Activated CD8-positive, alpha-beta T cell treated with anti-CD3 and anti-CD28 coated beads, Interleukin-2, amount 10 ng/mL, durations not matched to agents 7 days and 5 days (primary cell): Measurements from ENCODE around the gene NTN4. TPM values are rescaled to one million over a fixed set of nuclear protein-coding genes. Genes with fewer than 3 reads are reported as not detected.
A peak's percentile ranks its signal among the peaks of the same experiment; 100 is the strongest.
"Not testable (repeated sequence)": the region's sequence is repeated elsewhere in the genome, so short reads cannot be mapped to it uniquely, and the experiment has no call there.

Experiments used
- ATAC-seq: fragments of 150-1000 bp; cut with Tn5 transposase; one replicate; pipeline ENCODE4 v1.10.0; 2021; ENCODE audit warnings: moderate library complexity
- CTCF ChIA-PET: fragments of 350-600 bp; sonication (Branson Sonifier 250); formaldehyde crosslinking; loops from one replicate; lab custom pipeline; 2021; ENCODE audit warnings: antibody characterized with exemption; lab: Charles Lee
- POLR2A ChIA-PET: fragments of 350-600 bp; sonication (Branson Sonifier 250); formaldehyde crosslinking; loops from one replicate; lab custom pipeline; 2021; ENCODE audit warnings: antibody characterized with exemption; lab: Charles Lee
- DNase-seq: peaks from one replicate; pipeline ENCODE4 v3.0.0-alpha.2; 2020
- H3K27ac Mint-ChIP-seq: one replicate; pipeline ENCODE4 v1.8.0; 2021; ENCODE audit warnings: mild to moderate bottlenecking, mixed read lengths
- H3K27me3 Mint-ChIP-seq: one replicate; pipeline ENCODE4 v1.8.0; 2021; ENCODE audit warnings: low read depth, mixed read lengths
- H3K36me3 Mint-ChIP-seq: one replicate; pipeline ENCODE4 v1.8.0; 2021; ENCODE audit warnings: low read depth, mixed read lengths
- H3K4me1 Mint-ChIP-seq: one replicate; pipeline ENCODE4 v1.8.0; 2021; ENCODE audit warnings: low read depth, mixed read lengths
- H3K4me3 Mint-ChIP-seq: one replicate; pipeline ENCODE4 v1.8.0; 2021; ENCODE audit warnings: mild to moderate bottlenecking, mixed read lengths
- H3K9me3 Mint-ChIP-seq: one replicate; pipeline ENCODE4 v1.8.0; 2022; ENCODE audit warnings: mixed read lengths; ENCODE audit not compliant: insufficient read depth
- total RNA-seq, 2 experiments: library from RNA; stranded (reverse); gene quantifications; one replicate each; pipeline ENCODE4 v1.2.3, GENCODE V29; 2021

The NTN4 gene
- total RNA-seq, 2 experiments from 2014 or later, result not detected

DNA sequence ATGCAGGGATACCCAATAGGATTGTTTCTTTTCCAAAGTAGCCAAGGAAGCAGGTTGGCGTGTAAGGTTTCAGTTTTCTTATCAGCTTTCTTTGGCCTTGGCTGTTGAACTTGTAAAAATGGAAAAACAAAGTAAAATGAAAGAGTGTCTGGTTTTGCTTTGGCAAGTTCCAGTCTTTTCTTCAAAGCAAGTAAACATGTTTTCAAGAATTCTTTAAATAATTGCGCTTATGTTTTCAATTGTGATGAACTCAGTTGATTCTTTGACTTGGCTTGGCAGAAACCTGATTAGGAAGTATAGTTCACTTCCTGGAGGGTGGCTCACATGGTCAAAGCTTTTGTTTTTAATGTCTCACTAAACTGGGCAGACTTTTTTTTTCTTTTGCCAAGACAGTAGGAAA, 127.0 kb downstream of the NTN4 start:
- no peak for DNase-seq
- ChIA-PET CTCF (no interaction called here), POLR2A (no interaction called here)
- no peaks in the 10 kb centered on the region for H3K4me1 Mint-ChIP-seq
- peaks cover 6% of the 10 kb centered on the region for H3K27me3 Mint-ChIP-seq
- no peaks in the 10 kb centered on the region for H3K9me3 Mint-ChIP-seq
- no peaks in the 10 kb centered on the region for H3K36me3 Mint-ChIP-seq
- H3K4me3 Mint-ChIP-seq, result no peak overlapping the region
- ATAC-seq, result no peak
- no peak overlapping the region for H3K27ac Mint-ChIP-seq

DNA sequence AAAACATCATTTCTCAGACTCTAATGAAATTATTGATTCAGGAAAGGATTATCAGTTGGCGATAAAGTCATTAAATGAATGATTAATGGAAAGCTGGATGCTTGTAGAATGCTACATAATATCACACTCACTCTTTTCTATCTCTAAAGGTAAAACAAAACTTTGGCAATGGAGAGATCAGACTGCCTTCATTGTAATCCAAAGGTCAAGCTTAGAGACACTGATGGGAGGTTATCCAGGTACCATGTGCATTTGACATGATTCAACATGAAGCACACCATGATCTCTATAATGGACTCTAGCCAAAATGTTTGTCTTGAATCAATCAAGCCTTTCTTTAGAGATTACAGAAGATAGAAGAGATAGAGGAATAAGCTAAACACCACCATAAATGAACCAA, 129.2 kb downstream of the NTN4 start:
- no peak for ATAC-seq
- H3K4me1 Mint-ChIP-seq, result no peaks in the 10 kb centered on the region
- no peaks in the 10 kb centered on the region for H3K9me3 Mint-ChIP-seq
- no peak overlapping the region for H3K27ac Mint-ChIP-seq
- POLR2A ChIA-PET, result no interaction called here
- peaks cover 6% of the 10 kb centered on the region for H3K27me3 Mint-ChIP-seq
- H3K4me3 Mint-ChIP-seq, result no peak overlapping the region
- CTCF ChIA-PET, result no interaction called here
- no peak for DNase-seq
- no peaks in the 10 kb centered on the region for H3K36me3 Mint-ChIP-seq

DNA sequence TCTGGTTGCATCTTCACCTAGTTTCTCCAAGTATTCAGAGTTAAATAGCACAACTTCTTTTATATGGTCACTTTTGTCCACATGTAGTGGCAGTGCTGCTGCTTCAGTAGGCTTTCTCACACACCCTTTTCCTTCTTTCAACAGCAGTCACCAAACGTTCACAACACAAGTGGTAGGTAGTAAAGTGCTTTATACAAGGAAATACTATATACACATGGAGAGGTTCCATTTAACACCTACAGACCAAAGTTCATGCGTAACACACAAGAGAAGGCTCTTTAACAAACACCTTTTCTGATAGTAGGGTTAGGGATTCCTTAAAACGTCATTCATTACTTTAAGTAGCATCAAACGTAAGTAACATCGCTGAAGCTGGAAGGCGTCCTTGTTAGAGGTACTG, 132.2 kb downstream of the NTN4 start:
- DNase-seq, result no peak
- Mint-ChIP-seq H3K4me3 (no peak overlapping the region), H3K9me3 (peaks cover 3% of the 10 kb centered on the region), H3K4me1 (no peaks in the 10 kb centered on the region), H3K36me3 (no peaks in the 10 kb centered on the region), H3K27me3 (peaks cover 6% of the 10 kb centered on the region), H3K27ac (no peak overlapping the region)
- ATAC-seq, result no peak
- CTCF ChIA-PET, result no interaction called here
- POLR2A ChIA-PET, result no interaction called here

DNA sequence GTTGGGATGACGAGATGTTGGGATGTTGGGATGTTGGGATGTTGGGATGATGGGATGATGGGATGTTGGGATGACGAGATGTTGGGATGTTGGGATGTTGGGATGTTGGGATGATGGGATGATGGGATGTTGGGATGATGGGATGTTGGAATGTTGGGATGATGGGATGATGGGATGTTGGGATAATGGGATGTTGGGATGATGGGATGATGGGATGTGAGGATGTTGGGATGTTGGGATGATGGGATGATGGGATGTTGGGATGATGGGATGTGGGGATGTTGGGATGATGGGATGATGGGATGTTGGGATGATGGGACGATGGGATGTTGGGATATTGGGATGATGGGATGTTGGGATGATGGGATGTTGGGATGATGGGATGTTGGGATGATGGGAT, 135.9 kb downstream of the NTN4 start:
- H3K4me3 Mint-ChIP-seq, H3K36me3 Mint-ChIP-seq, H3K4me1 Mint-ChIP-seq, H3K27me3 Mint-ChIP-seq, H3K9me3 Mint-ChIP-seq, DNase-seq, ATAC-seq, H3K27ac Mint-ChIP-seq, POLR2A ChIA-PET, CTCF ChIA-PET: not testable (repeated sequence)

DNA sequence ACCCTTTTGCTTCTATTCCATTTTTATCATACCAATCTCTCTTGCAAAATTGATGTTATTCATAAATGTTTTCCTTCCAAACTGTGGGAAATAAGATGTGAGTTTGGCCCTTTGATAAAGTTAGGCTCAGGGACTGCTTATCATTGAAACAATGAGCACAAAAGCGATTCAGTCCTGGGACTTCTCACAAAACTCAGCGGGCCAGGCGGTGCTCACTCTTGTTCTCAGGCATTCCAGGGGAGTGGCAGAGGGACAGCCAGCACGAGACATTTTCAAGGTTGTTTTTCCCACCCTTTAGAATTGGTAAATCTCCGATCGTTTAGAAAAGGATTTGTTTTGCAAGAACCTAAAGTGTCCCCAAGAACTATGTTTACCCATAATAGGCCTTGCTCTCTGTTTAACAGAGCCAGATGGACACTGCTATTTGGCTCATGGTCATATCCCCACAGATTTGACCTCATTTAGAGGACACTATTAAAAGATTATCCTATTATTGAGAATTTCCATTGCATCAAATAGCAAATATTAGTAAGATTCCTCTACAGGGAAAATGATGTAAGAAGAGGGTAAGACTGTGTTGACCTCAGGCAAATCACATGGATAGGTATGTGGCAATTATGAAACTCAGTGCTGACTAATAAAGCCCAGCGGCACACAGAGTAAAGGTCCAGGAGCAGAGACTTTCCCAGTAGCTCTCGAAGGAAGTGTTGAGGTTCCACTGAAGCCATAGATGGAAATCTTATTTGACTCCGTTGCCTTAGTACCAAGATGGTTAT, 136.6 kb downstream of the NTN4 start:
- POLR2A ChIA-PET, result no interaction called here
- Mint-ChIP-seq H3K9me3 (peaks cover 3% of the 10 kb centered on the region), H3K27me3 (no peaks in the 10 kb centered on the region), H3K36me3 (no peaks in the 10 kb centered on the region), H3K4me1 (no peaks in the 10 kb centered on the region), H3K27ac (peak overlapping the region; percentile 47), H3K4me3 (no peak overlapping the region)
- ATAC-seq (peak; percentile 44), DNase-seq (peak; percentile 29)
- CTCF ChIA-PET, result no interaction called here

DNA sequence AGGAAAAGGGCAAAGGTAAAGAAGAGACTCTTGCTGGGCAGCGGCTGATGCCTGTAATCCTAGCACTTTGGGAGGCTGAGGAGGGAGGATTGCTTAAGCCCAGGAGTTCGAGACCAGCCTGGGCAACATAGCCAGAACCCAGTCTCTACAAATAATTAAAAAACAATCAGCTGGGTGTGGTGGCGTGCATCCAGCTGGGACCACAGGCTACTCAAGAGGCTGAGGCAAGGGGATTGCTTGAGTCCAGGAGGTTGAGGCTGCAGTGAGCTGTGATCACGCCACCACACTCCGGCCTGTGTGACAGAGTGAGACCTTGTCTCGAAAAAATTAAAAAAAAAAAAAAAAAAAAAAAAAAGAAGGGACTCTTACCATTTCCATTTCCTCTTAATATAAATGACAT, 138.9 kb downstream of the NTN4 start:
- Mint-ChIP-seq H3K36me3 (no peaks in the 10 kb centered on the region), H3K4me3 (no peak overlapping the region), H3K4me1 (no peaks in the 10 kb centered on the region), H3K27ac (no peak overlapping the region), H3K9me3 (peaks cover 3% of the 10 kb centered on the region), H3K27me3 (peaks cover 6% of the 10 kb centered on the region)
- POLR2A ChIA-PET, result no interaction called here
- CTCF ChIA-PET, result no interaction called here
- no peak for DNase-seq
- ATAC-seq, result no peak

DNA sequence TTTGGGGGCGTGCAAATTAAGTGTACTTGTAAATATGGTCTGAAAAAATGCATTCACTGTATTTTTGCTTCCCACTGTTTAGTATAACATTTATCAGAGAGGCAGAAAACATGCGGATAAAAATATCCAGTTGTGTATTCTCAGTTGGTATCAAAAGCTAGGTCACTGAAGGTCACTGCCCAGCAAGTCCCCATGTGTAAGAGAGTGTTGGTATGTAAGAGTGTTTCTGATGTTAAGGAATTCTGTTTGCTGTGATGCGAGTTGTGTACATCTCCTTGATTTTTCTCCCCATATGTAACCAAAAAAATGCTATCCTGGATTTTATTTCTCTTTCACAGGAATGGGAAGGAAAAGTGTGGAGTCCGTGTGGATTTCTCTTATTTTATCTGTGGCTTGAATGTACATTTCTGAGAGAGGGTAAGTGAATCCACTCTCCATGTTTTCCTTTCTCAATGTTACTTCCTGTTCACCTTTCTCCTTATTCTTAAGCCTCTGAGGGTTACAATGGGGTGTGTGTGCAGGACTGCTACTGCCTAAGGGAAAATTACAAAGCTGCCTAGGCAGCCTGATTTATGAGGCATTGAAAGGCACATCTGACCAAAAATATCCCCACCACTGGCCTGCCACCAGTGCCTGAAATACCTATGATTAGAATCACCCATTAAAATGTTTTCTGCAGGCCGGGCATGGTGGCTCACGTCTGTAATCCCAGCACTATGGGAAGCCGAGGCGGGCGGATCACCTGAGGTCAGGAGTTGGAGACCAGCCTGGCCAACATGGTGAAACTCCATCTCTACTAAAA, 141.4 kb downstream of the NTN4 start:
- peaks cover under 1% of the 10 kb centered on the region for H3K9me3 Mint-ChIP-seq
- ChIA-PET POLR2A (interaction anchor here (0.6 kb wide), 1 partner anchor 797 kb away, joined by 3 read pairs; no protein-coding TSS in a partner anchor), CTCF (no interaction called here)
- no peaks in the 10 kb centered on the region for H3K36me3 Mint-ChIP-seq
- no peaks in the 10 kb centered on the region for H3K4me1 Mint-ChIP-seq
- DNase-seq (no peak), ATAC-seq (no peak)
- peaks cover 6% of the 10 kb centered on the region for H3K27me3 Mint-ChIP-seq
- no peak overlapping the region for H3K27ac Mint-ChIP-seq
- H3K4me3 Mint-ChIP-seq, result no peak overlapping the region

DNA sequence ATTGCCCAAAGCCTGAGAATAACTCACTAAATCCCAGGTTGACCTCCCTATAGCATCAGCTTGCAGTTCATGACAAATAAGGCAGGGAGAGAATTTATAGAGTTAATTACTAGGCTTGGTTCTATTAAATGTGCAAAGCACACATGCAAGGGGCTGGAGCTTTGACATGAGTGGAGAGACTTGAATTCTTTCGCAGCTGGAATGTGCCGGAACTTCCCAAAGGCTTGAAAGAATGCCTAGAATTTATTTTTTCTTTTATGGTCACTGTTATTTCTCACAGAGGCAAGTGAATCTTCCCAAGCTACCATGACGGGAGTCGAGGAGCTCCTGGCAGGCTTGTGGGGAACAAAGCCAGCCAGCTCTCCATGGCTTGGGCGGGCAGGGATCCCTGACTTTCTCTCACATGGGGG, 143.8 kb downstream of the NTN4 start:
- H3K9me3 Mint-ChIP-seq, result no peaks in the 10 kb centered on the region
- ATAC-seq (no peak), DNase-seq (no peak)
- ChIA-PET POLR2A (interaction anchor here (0.6 to 0.7 kb wide), 2 partner anchors 11 to 224 kb away, joined by 3 read pairs; no protein-coding TSS in a partner anchor), CTCF (no interaction called here)
- no peaks in the 10 kb centered on the region for H3K36me3 Mint-ChIP-seq
- H3K4me1 Mint-ChIP-seq, result no peaks in the 10 kb centered on the region
- peaks cover 6% of the 10 kb centered on the region for H3K27me3 Mint-ChIP-seq
- H3K4me3 Mint-ChIP-seq, result no peak overlapping the region
- no peak overlapping the region for H3K27ac Mint-ChIP-seq

DNA sequence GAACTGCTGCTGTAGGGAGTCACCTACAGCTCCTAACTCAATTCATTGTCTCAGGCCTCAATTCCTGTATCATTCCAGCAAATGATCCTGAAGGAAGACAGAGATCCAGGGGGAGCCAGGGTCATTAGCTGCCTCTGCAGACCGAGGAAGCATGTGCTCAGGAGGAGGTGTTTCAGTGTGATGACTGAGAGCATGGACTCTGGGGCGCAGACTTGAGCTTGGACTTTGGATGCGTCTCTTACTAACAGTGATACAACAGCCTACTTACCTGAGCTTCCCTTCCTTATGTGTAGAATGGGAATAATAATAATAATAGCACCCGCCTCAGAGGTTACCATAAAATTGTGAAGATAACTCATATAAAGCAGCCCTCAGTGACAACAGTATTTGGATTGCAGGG, 147.3 kb downstream of the NTN4 start:
- ATAC-seq (no peak), DNase-seq (no peak)
- no peak overlapping the region for H3K4me3 Mint-ChIP-seq
- ChIA-PET POLR2A (no interaction called here), CTCF (no interaction called here)
- H3K27me3 Mint-ChIP-seq, result peaks cover 6% of the 10 kb centered on the region
- H3K4me1 Mint-ChIP-seq, result no peaks in the 10 kb centered on the region
- H3K27ac Mint-ChIP-seq, result no peak overlapping the region
- H3K9me3 Mint-ChIP-seq, result no peaks in the 10 kb centered on the region
- H3K36me3 Mint-ChIP-seq, result no peaks in the 10 kb centered on the region

DNA sequence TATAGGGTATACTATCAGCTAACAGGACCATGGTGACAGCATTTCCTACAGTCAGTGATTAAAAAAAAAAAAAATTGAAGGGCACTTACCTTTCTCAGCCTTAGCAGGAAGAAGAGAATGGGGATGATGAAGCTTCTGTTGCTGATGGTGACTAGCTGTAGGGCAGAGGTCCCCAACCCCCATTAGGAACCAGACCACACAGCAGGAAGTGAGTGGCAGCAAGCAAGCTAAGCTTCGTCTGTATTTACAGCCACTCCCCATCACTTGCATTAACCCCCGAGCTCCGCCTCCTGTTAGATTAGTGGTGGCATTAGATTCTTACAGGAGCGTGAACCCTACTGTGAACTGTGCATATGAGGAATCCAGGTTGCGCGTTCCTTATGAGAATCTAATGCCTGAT, 148.0 kb downstream of the NTN4 start:
- ChIA-PET CTCF (no interaction called here), POLR2A (no interaction called here)
- Mint-ChIP-seq H3K9me3 (no peaks in the 10 kb centered on the region), H3K4me1 (no peaks in the 10 kb centered on the region), H3K27me3 (peaks cover 6% of the 10 kb centered on the region), H3K36me3 (no peaks in the 10 kb centered on the region), H3K4me3 (no peak overlapping the region), H3K27ac (no peak overlapping the region)
- DNase-seq (no peak), ATAC-seq (no peak)

DNA sequence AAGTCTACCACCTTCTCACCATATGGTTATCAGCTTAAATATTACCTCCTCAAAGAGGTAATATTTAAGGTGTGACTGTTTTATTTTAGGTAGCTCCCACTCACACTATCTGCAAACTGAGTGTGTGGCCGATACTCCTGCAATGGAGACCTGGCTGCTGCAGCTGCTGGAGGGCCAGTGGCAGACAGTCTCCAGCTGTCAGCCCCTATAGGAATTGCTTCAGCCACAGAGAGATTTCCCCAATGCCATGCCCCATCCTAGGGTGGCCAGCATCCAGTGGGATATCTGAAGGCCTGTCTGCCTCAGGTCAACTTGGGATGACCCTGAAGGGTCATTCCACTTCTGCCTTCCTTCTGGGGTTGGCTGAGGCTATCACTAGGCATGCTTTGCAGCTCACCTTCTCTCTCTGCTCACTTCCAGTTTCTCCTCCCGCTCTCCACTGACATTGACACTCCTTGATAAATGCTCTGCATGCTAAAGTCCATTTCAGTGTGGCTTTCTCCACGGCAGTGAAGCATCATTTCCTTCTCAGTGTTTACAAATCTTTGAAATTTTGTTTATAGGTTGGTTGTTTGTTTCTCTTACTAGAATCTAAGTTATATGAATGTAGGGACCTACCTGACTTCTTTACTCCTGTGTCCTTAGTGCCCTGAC, 149.1 kb downstream of the NTN4 start:
- POLR2A ChIA-PET, result no interaction called here
- Mint-ChIP-seq H3K27ac (no peak overlapping the region), H3K9me3 (no peaks in the 10 kb centered on the region), H3K27me3 (no peaks in the 10 kb centered on the region), H3K4me1 (no peaks in the 10 kb centered on the region), H3K36me3 (no peaks in the 10 kb centered on the region), H3K4me3 (no peak overlapping the region)
- DNase-seq, result no peak
- no peak for ATAC-seq
- CTCF ChIA-PET, result no interaction called here

DNA sequence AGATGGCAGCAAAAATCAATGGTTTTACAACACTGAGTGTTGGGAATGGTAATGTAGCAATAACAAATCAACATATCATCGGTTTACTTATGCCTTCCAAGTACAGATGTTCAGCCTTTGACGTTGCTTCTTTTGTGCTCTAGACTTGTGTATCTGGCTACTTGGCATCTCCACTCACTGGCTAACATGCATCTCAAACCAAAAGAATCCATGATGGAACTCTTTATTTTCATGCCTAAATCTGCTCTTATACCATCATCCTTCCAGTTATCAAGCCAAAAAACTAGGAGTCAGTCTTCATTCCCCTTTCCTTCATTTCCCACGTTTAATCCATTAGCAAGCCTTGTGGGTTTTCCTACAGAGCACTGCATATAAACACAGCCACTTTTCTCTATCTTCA, 150.0 kb downstream of the NTN4 start:
- Mint-ChIP-seq H3K27me3 (no peaks in the 10 kb centered on the region), H3K9me3 (no peaks in the 10 kb centered on the region), H3K4me1 (no peaks in the 10 kb centered on the region), H3K4me3 (no peak overlapping the region), H3K27ac (no peak overlapping the region), H3K36me3 (no peaks in the 10 kb centered on the region)
- no peak for ATAC-seq
- CTCF ChIA-PET, result no interaction called here
- POLR2A ChIA-PET, result no interaction called here
- no peak for DNase-seq
